GM12865 (cell line): ENCODE measurements around the gene SERINC4.

Experiments
- DNase-seq: peaks from one replicate; pipeline ENCODE4 v3.0.0; 2010; ENCODE audit warnings: low read depth
- H3K4me3 ChIP-seq: 2 replicates; pipeline ENCODE4 v1.5.1; 2011; ENCODE audit warnings: mild to moderate bottlenecking, low read depth, low read length, control low read depth
- TF ChIP-seq, protein P1 (sequence below): IDR thresholded peaks from 2 replicates; pipeline ENCODE4 v1.5.1; 2011; ENCODE audit warnings: low read length, control low read depth, low read depth, inconsistent platforms; ENCODE audit not compliant: insufficient read depth; ENCODE audit errors: missing control alignments

SERINC4 gene

DNA sequence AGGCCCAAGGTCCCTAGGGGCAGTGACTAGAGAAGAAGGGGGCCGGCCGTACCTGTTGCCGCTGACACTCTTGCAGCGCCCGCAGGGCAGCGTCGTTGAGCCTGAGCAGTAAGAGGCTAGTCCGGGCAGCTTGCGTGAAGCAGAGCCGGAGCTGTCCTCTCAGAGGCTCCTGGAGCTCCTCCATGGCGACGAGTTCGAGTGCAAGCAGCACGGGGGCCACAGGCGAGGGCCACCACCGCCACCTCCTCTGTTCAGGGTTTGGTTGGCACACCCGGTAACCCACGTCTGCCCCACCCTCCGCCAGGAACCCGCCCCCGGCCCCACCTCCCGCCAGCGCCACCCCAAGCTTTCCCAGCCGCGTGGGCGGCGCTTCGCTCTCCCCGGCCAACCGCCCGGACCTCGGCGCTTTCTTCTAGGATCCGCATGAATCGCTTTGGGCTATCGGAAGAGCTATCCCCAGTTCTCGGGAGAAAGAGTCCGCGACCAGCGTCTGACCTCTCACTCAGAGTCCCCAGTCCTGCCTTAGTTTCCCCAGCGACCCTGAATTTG lies 23.2 kb downstream of the SERINC4 start, which contains the start of gene ELL3:
Gene ELL3, minus strand, starts transcription at position 249 of the 549 bp plus-strand sequence. Its CDS starts 65 bp downstream, at position 184.
- H3K4me3 ChIP-seq = peak within 1 kb of the TSS; percentile 70
- DNase-seq = peak; percentile 84
- TF ChIP-seq, protein P1, sequence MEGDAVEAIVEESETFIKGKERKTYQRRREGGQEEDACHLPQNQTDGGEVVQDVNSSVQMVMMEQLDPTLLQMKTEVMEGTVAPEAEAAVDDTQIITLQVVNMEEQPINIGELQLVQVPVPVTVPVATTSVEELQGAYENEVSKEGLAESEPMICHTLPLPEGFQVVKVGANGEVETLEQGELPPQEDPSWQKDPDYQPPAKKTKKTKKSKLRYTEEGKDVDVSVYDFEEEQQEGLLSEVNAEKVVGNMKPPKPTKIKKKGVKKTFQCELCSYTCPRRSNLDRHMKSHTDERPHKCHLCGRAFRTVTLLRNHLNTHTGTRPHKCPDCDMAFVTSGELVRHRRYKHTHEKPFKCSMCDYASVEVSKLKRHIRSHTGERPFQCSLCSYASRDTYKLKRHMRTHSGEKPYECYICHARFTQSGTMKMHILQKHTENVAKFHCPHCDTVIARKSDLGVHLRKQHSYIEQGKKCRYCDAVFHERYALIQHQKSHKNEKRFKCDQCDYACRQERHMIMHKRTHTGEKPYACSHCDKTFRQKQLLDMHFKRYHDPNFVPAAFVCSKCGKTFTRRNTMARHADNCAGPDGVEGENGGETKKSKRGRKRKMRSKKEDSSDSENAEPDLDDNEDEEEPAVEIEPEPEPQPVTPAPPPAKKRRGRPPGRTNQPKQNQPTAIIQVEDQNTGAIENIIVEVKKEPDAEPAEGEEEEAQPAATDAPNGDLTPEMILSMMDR = no peak

DNA sequence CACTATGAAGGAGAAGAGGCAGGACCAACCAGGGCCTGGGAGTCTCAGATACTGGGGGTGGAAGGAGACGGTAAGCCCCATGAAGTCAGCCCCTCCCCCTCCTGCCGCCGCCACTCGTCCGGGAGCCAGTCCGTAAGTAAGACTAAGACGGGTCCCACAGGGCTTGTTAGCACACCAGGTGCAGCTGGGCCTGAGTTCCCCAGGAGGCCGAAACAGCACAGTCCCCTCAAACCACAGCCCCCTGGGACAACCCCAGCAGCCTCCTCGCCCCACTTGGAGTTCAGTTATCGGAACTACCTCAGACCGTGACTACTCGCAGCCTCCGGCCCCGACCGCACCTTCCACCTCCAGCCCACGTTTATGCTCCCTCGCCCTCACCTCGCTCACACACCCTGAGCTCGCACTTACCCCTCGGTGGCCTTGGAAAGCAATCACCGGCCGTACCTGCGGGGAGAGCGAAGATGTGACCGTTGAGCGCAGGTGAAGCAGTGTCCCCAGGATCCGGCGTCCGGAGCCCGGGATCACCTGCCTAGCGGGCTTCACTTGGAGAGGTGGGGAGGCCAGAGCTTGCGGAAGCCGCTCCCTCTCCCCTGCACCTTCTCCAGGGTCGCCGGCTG lies 23.8 kb downstream of the SERINC4 start:
- DNase-seq = peak; percentile 90
- TF ChIP-seq, protein P1 = no peak
- peak overlapping the region; percentile 70 for H3K4me3 ChIP-seq

DNA sequence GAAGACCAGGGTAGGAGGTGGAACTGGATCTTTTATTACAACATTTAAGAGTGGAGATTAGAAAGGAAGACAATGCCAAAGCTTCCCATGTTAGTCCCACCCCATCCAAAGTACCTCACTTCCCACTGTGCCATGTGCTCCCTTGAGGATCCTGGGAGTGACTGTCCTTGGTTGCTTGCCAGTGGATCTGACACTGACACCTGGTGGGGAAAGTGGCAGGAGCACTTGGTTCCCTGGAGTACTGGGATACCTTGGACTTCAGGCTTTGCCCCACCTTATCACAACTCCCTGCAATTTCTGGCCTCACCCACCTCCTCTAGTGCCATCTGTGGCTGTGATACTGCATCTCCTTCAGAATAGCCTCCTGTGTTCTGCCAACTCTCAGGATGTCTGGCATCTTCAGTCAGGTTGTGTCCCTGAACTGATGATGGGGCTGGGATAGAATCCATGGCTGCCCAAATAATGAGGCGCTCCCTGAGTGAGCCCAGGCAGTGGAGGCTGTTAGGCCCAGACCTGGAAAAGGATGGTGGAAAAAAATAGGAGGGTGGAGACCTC lies 24.5 kb downstream of the SERINC4 start:
- peak overlapping the region; percentile 70 for H3K4me3 ChIP-seq
- no peak for DNase-seq
- TF ChIP-seq, protein P1 = peak; percentile 14

DNA sequence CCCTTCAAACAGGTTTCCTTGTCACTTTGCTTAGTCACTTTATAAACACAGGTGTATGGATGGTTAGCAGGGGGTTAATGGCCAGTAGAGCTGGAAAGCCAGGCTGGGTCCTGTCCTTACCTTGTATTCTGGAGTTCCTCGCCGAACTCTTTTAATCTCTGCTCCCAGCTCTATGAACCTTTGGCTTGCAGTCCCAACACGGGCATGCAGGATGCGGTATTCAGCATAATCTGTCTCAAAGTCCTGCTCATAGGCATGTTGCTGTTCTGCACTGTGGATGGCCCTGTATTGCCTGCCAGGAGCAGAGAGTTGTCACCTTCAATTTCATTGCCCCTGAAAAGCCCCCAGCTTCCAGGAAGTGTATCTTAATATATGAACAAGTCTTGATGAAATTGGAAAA lies 26.0 kb downstream of the SERINC4 start:
- no peak for DNase-seq
- no peak overlapping the region for H3K4me3 ChIP-seq

DNA sequence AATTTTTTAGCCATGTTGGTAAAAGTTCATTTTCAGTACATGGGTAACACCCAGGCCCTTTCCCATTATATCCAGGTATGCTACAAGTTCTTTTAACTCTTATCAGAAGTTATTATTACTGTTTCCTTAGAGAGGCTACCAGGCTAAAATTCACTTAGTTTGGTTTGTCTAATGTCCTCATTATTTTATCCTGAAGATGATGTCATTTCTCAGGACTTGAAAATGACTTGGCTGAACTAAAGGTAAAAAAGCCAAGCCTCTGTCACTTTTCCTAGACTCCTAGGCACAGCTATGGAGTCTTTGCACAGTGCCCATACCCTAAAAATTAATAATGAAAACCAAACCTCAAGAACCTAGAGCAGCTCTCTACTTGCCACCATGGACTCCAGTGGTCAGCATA lies 27.4 kb downstream of the SERINC4 start:
- no peak overlapping the region for H3K4me3 ChIP-seq
- TF ChIP-seq, protein P1 = no peak

More for the DNA sequence above, 26.0 kb downstream of the SERINC4 start:
- TF ChIP-seq, protein P1 = no peak

DNA sequence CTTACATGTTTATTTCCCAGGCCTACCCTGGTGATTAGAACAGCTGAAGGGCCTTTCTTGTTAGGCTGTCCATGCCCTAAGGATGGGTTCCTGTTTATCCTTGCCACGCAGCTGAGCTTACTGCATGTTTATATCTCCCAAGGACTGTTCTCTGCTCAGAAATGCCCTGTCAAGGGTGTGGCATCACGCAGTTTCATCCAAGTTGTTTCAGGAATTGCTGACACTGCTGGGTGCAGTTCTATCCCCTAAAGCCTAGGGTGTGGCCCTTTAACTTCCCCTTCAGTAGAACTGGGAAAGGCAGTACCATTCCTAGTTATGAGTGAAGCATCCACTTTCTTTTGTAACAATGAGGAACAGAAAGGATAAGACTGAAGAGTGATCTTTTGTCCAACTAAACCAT lies 28.2 kb downstream of the SERINC4 start:
- no peak overlapping the region for H3K4me3 ChIP-seq
- no peak for DNase-seq
- TF ChIP-seq, protein P1 = no peak

More for the DNA sequence above, 27.4 kb downstream of the SERINC4 start:
- DNase-seq = no peak
